ENCODE results near the gene SRRM5. TPM values are rescaled to one million over a fixed set of nuclear protein-coding genes. Genes with fewer than 3 reads are reported as not detected.
"Not testable (repeated sequence)": the region's sequence is repeated elsewhere in the genome, so short reads cannot be mapped to it uniquely, and the experiment has no call there.

Gene SRRM5
- polyA plus RNA-seq, 3 donors: 0.48 to 2.5 (median 1.8) TPM

DNA sequence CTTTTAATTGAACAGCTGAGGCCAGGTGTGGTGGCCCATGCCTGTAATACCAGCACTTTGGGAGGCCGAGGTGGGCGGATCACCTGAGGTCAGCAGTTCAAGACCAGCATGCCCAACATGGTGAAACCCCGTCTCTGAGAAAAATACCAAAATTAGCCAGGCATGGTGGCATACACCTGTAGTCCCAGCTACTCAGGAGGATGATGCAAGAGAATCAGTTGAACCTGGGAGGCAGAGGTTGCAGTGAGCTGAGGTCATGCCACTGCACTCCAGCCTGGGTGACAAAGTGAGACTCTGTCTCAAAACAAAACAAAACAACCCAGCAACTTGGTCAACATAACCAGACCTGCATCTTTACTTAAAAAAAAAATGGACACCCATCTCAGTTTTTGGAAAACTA is 24.9 kb upstream of the SRRM5 start:
- not testable (repeated sequence) for DNase-seq

DNA sequence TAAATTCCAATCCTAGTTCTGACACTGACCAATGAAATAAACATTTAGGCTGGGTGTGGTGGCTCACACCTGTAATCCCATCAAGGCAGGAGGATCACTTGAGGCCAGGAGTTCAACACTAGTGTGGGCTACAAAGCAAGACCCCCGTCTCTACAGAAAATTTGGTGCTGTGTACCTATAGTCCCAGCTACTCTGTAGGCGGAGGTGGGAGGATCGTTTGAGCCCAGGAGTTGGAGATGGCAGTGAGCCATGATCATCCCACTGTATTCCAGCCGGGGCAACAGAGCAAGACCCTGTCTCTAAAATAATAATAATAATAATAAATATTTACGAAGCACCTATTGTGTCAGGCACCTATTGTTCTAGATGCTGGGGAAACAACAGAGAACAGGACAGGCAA is 22.6 kb upstream of the SRRM5 start:
- DNase-seq: no peak

DNA sequence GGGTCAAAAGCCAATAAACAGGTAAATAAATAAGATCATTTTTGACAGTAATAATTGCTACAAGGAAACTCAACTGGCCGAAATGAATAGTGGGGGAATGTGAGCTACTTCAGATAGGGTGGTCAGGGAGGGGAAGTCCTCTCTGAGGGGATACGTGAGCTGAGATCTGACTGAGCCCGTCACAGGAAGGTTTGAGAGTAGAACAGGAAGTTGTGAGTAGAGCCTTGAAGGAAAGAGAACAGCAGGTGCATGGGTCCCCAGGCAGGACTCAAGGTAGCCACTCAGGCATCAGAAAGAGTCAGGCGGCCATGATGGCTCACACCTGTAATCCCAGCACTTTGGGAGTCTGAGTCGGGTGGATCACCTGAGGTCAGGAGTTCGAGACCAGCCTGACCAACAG is 22.2 kb upstream of the SRRM5 start:
- DNase-seq: no peak

DNA sequence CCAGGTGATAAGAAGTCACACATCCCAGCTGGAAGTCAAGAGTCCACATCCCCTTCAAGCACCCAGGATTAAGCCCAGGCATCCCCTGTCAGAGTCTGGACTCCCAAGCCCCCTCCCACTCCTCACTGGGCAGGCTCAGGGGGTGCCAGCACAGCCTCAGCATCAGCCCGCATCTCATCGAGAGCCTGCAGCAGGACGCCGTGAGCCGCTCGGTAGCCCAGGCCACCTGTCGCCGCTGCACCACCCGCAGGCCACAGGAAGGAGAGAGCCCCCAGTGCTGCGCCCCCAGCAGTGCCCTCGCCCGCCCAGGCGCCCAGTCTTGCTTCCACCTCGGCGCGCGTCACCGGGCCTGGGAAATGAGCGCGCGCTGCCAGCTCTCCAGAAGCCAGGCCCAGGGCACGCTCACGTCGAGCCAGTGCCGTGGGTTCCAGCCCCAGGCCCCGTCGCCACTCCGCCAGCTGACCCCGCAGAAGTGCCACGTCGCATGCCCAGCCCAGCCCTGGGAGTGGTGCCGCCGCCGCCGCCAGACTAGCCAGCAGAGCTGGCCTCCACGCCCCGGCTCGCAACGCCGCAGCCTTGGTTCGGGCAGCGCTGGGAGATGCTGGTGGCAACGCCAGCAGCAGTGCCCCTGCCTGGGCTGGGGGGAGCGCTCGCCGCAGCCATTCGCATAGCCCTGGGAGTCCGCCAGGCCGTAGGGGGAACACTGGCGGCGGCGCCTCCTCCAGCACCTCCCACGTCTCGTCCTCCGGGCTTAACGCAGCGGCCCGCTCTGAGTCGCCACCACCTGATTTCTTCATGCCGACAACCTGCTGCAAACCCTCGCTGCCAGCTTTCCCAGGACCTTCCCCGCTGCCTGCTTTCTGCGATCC is 19.8 kb upstream of the SRRM5 start:
- no peak for DNase-seq

DNA sequence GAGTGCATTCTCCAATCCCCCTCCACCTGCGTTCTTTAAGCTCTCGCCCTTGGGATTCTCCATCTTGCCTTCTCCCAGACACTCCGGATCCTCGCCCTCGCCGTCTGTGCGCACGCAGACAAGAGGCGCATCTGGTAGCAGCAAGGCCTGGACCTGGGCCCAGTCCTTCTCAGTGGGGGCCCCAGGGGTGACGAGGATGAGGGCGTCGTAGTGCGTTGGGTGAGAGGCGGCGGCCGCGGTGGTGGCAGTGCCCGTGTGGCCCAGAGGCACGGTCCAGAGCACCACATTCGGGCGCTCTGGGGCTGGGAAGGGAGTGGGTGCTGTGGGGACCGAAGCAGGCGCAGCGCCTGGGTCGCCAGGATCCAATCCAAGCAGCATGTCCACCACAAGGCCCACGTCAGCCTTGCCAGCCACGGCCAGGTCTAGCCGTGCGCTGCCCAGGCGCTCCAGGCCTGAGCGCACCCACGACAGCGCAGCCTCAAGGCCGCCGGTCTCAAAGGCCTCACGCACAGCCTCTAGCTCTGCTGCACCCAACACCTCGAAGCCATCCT is 19.0 kb upstream of the SRRM5 start:
- no peak for DNase-seq

DNA sequence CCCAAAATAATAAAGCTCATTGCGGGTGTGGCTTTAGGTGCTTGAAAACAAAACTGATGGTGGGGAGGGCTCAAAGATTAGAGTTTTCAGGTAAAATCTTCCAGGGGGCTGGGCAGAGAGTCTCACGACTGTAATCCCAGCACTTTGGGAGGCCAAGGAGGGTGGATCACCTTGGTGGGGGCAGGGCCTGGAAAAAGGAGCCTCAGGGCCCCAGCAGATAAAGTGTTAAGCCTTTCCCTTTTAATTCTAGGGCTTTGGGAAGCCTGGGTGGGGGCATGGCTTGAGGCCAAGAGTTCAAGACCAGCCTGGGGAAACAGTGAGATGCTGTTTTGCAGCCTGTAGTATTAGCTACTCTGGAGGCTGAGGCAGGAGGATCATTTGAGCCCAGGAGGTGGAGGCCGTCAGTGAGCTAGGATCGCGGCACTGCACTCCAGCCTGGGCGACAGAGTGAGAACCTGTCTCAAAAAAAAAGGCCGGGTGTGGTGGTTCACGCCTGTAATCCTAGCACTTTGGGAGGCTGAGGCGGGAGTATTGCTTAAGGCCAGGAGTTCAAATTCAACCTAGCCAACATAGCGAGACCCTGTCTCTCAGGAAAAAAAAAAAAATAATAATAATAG is 17.7 kb upstream of the SRRM5 start:
- no peak for DNase-seq

DNA sequence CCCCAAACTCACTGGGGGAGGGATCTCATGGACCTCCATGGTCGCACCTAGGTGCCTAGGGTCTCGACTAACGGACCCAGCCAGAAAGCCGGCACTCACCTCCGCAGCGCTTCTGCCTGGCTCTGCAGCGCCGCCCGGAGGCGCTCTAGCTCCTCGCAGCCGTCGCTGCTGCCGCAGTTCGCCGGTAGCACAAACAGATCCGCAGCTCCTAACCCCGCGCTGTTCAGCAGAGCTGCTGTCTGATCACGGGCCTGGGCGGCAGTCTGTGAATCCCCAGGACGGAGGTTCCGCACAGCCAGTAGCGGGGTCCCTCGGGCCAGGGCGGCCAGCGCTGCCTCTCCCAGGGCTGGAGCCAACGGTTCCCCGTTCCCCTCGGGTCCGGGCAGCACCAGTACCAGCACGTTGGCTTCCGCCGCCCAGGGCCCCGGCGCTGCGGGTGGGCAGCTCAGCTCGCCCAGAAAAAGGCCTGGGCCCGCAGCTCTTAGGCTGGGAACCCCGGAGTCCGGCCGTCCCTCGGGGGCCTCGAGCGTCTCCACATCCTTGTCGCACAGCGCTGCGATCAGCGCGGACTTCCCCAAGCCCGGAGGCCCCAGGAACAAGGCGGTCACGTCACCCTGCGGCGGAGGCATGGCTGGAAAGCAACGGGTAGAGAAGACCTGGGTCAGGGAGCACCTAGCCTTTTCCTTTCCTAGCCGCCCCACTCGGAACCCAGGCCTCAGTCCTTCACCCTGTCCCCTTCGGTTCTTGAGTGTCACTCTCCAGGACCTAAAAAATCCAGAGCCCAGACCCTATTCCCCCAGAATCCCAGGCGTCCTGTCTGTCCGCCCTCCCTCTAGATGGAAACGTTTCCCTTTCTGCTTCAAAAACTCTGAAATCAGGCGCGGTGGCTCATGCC is 16.9 kb upstream of the SRRM5 start:
- peak; percentile 65 for DNase-seq

DNA sequence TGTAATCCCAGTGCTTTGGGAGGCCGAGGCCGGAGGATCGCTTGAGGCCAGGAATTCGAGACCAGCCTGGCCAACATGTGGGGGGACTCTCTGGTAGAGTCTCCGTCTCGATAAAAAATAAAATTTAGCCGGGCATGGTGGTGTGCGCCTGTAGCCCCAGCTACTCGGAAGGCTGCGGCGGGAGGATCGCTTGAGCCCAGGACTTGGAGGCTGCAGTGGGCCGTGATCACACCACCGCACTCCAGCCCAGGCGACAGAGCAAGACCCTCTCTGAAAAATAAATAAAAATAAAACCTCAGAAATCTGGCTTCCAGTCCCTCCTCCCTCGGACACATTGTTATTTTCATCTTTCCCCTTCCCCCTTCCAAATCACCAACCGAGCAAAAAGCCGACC is 16.3 kb upstream of the SRRM5 start:
- DNase-seq: no peak

DNA sequence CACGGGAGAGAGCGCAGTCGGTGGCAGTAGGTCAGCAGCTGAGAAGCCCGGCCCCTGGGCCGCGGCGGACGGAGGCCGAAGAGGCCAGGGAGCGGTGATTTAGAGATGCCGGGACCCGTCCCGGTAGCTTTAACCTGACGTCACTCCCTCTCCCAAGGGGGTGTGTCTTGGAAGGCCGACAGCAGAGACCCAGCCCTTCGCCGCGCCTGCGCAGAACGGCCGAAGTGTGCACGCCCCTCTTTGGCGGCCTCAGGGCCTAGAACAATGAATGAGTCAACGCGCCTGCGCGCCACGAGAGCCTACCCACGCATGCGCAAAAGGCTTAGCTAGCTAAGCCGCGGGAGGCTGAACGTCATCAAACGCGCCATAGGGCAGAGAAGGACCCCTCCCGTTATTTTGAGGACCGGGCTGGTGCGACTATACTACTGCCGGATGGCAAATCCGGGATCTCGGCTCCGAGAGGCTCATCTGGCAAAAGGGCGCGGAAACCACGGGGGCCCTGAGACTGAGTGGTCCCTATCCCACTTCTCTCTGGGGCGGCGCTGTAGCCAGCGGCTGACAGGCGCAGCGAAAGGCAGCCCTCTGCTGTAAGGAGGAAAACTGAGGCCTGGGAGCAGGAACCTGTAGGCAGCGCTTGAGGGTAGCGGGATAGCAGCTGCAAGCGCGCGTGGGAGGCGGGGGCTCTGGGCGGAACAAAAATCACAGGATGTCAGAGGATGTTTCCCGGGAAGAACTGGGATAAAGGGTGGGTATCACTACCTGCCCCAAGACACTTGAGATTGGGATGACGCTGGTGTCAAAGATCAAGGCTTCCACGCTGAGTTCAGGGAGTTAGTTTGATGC is 15.7 kb upstream of the SRRM5 start, which contains the start of the genes IRGQ and ZNF576:
IRGQ (minus strand) TSS at position 136 of the 843 bp plus-strand sequence. CDS start 796 bp downstream, outside the sequence.
ZNF576 (plus strand) TSS at position 597 of the 843 bp plus-strand sequence. CDS start 514 bp downstream, outside the sequence.
- peak; percentile 100 for DNase-seq

DNA sequence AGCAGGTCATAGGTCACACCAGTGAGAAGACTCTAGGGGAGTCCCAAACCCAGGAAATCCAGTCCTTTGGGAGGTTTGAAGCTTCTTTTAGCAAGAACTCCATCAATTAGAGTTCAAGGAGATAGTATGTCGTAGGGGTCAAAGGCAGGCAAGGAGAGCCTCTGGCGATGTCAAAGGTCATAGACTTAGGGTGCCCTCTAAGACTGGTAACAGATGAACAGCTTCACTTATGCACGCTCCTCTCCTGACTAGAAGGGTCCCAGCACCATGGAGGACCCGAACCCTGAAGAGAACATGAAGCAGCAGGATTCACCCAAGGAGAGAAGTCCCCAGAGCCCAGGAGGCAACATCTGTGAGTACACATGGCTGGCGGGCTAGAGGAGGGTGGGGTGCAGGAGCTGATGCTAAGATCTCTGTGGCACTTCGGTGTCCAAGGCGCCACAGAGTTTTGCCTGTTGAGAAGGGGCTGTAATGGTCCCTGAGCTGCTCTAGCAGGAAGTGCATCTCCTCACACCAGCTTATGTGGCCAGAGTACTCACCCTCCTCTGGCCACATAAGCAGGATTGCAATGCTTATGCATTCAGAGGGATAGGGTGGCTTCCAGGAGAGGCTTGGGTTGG is 14.9 kb upstream of the SRRM5 start:
- DNase-seq: no peak

DNA sequence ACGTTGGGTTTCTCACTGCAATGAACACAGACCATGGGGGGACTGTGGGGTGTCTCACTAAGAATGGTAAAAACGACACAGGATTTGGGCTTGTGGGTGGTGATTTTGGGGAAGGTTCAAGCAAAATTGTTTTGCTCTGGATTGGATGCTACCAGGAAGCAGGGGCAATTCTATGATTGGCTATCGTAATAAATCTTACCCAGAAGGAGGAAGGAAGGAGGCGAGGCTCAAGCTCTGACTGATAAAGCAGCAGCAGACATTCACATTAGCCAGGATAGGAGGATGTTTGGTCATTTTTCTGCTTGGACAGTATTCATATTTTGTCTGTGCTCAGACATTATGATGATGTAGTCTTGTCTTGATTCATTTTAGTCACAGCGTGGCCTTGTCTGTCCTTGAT is 14.0 kb upstream of the SRRM5 start:
- DNase-seq: no peak

DNA sequence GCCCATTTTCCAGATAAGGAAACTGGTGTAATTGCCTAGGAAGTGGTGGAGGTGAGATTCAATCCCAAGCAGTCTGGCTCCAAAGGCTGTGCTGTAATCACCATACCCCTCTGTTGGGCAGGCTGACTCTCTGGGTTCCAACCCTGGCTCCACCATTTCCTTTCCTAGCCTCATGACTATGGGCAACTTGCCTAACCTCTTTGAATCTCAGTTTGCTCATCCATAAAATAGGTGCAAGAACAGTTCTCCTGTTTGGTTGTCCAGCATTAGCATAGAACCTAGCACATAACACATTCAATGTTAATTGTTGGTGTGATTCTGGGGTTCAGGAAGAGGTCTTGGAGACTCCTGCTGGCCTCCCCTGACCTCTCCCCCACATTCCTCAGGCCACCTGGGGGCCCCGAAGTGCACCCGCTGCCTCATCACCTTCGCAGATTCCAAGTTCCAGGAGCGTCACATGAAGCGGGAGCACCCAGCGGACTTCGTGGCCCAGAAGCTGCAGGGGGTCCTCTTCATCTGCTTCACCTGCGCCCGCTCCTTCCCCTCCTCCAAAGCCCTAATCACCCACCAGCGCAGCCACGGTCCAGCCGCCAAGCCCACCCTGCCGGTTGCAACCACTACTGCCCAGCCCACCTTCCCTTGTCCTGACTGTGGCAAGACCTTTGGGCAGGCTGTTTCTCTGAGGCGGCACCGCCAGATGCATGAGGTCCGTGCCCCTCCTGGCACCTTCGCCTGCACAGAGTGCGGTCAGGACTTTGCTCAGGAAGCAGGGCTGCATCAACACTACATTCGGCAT is 13.2 kb upstream of the SRRM5 start:
- no peak for DNase-seq

DNA sequence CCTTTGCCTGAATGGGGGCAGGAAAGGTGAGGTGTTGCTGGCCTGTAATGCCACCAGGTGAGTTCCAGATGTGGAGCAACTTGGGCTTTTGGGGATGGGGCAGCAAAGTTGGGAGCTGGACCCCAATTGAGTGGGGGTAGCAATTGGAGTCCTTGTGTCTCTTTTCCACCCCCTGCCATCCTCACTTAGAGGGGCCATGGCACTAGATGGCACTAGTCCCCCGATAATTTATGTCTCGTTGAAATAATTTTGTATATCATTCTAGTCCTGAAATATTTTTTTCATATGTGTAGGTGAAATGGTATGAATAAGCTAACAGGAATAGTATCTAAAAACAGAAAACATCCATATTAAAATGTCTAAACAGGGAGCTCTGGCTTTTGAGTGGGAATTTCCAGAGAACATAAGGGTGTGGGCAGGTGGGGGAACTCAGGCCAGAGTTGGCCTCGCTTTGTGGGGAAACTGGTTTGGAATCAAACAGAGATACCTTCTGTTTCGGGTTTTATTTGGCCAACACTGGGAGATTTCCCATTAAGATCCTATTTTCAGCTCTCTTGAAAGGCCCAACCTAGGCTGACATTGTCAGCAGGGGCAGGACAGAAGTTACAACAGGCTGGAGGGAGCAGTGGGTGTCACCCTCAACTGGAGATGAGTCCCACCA is 12.1 kb upstream of the SRRM5 start:
- DNase-seq: no peak

DNA sequence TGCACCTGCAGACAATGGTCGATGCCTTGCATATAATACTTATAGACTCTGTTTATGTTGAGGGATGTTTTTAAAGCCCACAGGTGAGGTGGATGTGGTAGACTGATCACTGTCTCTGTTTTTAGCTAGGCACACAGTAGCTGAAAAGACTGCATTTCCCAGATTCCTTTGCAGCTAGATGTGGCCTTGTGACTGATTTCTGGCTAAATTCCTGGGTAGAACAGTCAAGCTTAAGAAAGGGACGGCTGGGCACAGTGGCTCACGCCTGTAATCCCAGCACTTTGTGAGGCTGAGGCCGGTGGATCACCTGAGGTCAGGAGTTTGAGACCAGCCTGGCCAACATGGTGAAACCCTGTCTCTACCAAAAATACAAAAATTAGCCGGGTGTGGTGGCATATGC is 11.6 kb upstream of the SRRM5 start:
- DNase-seq: not testable (repeated sequence)

DNA sequence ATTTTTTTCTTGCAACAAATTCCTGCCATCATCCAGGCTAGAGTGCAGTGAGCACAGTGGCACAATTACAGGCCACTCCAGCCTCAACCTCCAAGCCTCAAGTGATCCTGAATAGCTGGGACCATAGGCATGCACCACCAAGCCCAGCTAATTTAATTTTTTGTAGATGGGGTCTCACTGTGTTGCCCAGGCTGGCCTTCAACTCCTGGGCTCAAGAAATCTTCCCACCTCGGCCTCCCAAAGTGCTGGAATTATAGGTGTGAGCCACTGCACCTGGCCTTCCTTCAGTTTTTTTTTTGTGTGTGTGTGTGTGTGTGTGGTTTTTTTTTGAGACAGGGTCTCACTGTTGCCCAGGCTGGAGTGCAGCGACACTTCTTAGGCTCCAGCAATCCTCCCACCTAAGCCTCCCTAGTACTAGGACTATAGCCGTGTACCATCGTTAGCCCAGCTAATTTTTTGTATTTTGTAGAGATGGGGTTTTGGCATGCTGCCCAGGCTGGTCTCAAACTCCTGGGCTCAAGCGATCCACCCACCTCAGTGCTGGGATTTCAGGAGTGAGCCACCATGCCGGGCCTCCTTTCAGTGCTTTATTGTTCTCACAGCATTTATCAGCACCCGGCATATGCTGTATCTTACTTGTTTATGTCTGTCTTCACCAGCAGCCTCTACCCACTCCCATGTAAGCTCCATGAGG is 5.9 kb upstream of the SRRM5 start:
- no peak for DNase-seq

DNA sequence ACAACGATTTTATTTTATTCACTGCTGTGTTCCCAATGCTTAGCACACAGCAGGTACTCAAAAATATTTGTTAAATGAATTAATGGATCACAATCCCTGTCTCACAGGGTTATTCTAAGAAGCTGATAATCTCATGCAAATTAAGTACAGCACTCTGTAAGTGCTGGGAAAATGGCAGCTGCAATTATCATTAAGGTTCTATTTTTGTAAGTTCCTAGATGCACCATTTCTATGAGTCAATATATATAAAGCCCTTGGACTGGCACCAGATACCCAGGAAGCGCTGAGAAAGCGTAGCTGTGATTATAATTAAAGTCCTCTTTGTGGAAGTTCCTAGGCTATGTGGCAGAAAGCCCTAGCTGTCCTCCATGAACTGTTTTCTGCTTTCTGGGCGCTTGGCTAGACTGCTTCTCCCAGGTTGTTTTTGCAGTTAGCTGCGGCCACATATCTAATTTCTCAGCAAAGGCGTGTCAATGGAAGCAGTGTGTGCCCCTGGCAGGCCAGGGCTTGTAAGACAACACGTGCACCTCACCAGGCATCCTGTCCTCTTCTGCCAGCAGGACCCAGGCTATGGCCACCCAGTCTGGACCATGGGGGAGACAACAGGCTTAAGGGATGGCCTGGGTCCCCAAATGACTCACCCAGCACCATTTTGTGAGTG is 5.2 kb upstream of the SRRM5 start:
- no peak for DNase-seq

DNA sequence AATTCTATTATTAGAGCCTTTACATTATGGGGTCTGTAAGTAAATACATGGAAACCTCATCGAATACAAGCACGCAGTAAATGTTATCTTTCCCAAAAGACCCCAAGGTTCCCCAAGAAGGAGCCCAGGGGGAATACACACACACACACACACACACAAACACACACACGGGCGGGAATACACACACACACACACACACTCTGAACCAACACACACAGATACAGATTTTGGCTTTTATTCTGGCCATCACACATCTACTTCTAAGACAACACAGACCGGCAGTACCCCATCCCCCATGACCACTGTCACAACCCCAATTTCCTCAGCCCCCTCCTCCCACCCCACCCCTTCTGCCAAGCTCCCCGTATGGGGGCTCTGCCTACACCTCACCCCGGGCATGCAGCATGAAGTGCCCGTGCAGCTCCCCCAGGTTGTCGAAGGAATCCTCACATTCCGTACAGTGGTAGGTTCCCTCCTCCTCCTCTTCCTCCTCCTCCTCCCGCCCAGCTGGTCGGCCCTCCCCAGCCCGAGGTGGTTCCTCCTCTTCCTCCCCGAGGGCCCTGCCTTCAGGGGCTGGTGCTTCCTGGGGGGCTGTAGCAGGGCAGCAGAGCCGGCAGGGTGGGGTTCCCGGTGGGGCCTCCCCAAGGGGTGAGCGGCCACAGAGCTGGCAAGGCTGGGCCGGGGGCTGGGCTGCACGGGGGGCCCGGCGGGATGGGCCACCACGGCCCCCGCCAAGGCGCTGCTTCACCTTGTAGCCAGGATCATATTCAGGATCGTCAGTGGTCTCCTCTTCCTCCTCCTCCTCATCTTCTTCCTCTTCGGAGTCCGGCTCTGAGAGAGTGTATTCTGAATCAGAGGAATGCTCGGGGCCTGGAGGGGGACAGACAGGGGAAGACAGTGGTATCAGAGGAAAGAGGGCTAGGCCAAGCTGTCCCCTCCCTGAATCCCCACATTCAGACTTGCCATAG is 4.4 kb upstream of the SRRM5 start:
- DNase-seq: no peak
